GM12878 (cell line): ENCODE results near the gene STX8. TPM values are rescaled to one million over a fixed set of nuclear protein-coding genes. Genes with fewer than 3 reads are reported as not detected.

Experiments
- ATAC-seq: fragments of 200-7000 bp; cut with Tn5 transposase; 3 replicates; pipeline ENCODE4 v1.9.1; 2020; ENCODE audit warnings: mild to moderate bottlenecking, moderate library complexity
- BruUV-seq: library from RNA; stranded (reverse); fragments of 400-500 nt; replicated peaks from 2 replicates; lab custom pipeline; 2021; lab: Mats Ljungman, UMichigan
- CTCF ChIA-PET: fragments of 300-600 bp; sonication (Branson Sonifier 250); formaldehyde crosslinking; extraction: SDS; loops from one replicate; lab custom pipeline; 2021; ENCODE audit warnings: inconsistent platforms; lab: Yijun Ruan, JAX
- POLR2A ChIA-PET: fragments of 350-600 bp; formaldehyde crosslinking; extraction: SDS; loops from one replicate; lab custom pipeline; 2021; ENCODE audit warnings: inconsistent platforms; lab: Charles Lee
- RAD21 ChIA-PET: fragments of 300-600 bp; sonication (Branson Sonifier 250); formaldehyde crosslinking; loops from one replicate; lab custom pipeline; 2023; ENCODE audit warnings: antibody characterized with exemption; ENCODE audit not compliant: unreplicated experiment; lab: Charles Lee
- SMC1A ChIA-PET: fragments of 300-600 bp; sonication (Branson Sonifier 250); formaldehyde crosslinking; loops from one replicate; lab custom pipeline; 2023; ENCODE audit not compliant: unreplicated experiment, uncharacterized antibody; lab: Charles Lee
- DNase-seq: peaks from one replicate; pipeline ENCODE4 v3.0.0-alpha.2; 2011; ENCODE audit warnings: low read depth, low spot score
- FAIRE-seq: peaks from 3 replicates; lab custom pipeline; 2011; peaks lifted over from hg19 to GRCh38; lab: Jason Lieb, UNC
- H2AFZ ChIP-seq: 2 replicates; pipeline ENCODE4 v1.6.0; 2011; ENCODE audit warnings: low read depth, low read length, control low read depth; ENCODE audit not compliant: control insufficient read depth
- H3K27ac ChIP-seq: 2 replicates; pipeline ENCODE4 v1.5.1; 2011; ENCODE audit warnings: control low read depth; ENCODE audit not compliant: control insufficient read depth, insufficient read depth
- H3K27me3 ChIP-seq, 2 experiments: replicated peaks in 1 of 2; 2 replicates each; pipeline versions ENCODE4 v1.6.0 to v1.6.1; 2011; ENCODE audit warnings: low read length in 1 of 2; ENCODE audit not compliant: control insufficient read depth in 2 of 2, insufficient read depth in 2 of 2
- H3K36me3 ChIP-seq, 2 experiments: 2 replicates each; pipeline ENCODE4 v1.5.1; 2011; ENCODE audit warnings: low read length in 1 of 2; ENCODE audit not compliant: control insufficient read depth in 2 of 2, insufficient read depth in 2 of 2
- H3K4me1 ChIP-seq: 2 replicates; pipeline ENCODE4 v1.6.1; 2011; ENCODE audit warnings: mild to moderate bottlenecking, low read length, moderate library complexity, mixed read lengths; ENCODE audit not compliant: control insufficient read depth, insufficient read depth
- H3K4me2 ChIP-seq: 2 replicates; pipeline ENCODE4 v1.6.0; 2011; ENCODE audit warnings: control low read depth; ENCODE audit not compliant: control insufficient read depth, insufficient read depth
- H3K4me3 ChIP-seq: fragments of 200-600 bp; sonication (generic); 2 replicates; pipeline ENCODE4 v1.5.1; 2016
- H3K79me2 ChIP-seq: 2 replicates; pipeline ENCODE4 v1.6.0; 2011; ENCODE audit warnings: low read length; ENCODE audit not compliant: control insufficient read depth, insufficient read depth
- H3K9ac ChIP-seq: 2 replicates; pipeline ENCODE4 v1.8.0; 2011; ENCODE audit warnings: low read length, control low read depth, mixed read lengths; ENCODE audit not compliant: control insufficient read depth, insufficient read depth
- H3K9me3 ChIP-seq: replicated peaks from 3 replicates; pipeline ENCODE4 v1.5.1; 2011; ENCODE audit warnings: mild to moderate bottlenecking, low read length; ENCODE audit not compliant: control insufficient read depth, insufficient read depth
- H4K20me1 ChIP-seq: 2 replicates; pipeline ENCODE4 v1.6.0; 2011; ENCODE audit not compliant: control insufficient read depth, insufficient read depth
- BACH1 ChIP-seq: fragments of 450-650 bp; IDR thresholded peaks from 2 replicates; pipeline ENCODE4 v1.6.1; 2017; ENCODE audit warnings: mild to moderate bottlenecking, borderline replicate concordance
- EED ChIP-seq: sonication (generic); IDR thresholded peaks from 2 replicates; pipeline ENCODE4 v1.6.1; 2016; ENCODE audit warnings: antibody characterized with exemption, low read depth
- MTA3 ChIP-seq: IDR thresholded peaks from 2 replicates; pipeline ENCODE4 v1.6.1; 2012; ENCODE audit warnings: low read length, inconsistent platforms, borderline replicate concordance
- MYC ChIP-seq: IDR thresholded peaks from 2 replicates; pipeline ENCODE4 v1.6.1; 2011; ENCODE audit warnings: mild to moderate bottlenecking, low read length, moderate library complexity, inconsistent platforms; ENCODE audit not compliant: insufficient read depth, insufficient replicate concordance, insufficient read length, severe bottlenecking
- NFYA ChIP-seq: IDR thresholded peaks from 2 replicates; pipeline ENCODE4 v1.6.1; 2011; ENCODE audit warnings: low read depth, mild to moderate bottlenecking, low read length, improper control_type of control experiment, borderline replicate concordance
- PAX5 ChIP-seq: IDR thresholded peaks from 2 replicates; pipeline ENCODE4 v1.6.1; 2011; ENCODE audit warnings: low read depth, low read length, borderline replicate concordance
- PML ChIP-seq: IDR thresholded peaks from 2 replicates; pipeline ENCODE4 v1.6.1; 2012; ENCODE audit warnings: low read length, inconsistent platforms
- RELA ChIP-seq: fragments of 450-650 bp; IDR thresholded peaks from 2 replicates; pipeline ENCODE4 v1.8.0; 2014; ENCODE audit warnings: borderline replicate concordance; ENCODE audit not compliant: partially characterized antibody
- SREBF1 ChIP-seq: IDR thresholded peaks from 2 replicates; pipeline ENCODE4 v1.6.1; 2012; ENCODE audit warnings: mild to moderate bottlenecking, low read length
- STAT1 ChIP-seq: fragments of 450-650 bp; conservative IDR thresholded peaks from 2 replicates; pipeline ENCODE4 v1.6.1; 2014; ENCODE audit warnings: antibody characterized with exemption, mild to moderate bottlenecking
- TBL1XR1 ChIP-seq: IDR thresholded peaks from 2 replicates; pipeline ENCODE4 v1.6.1; 2012; ENCODE audit warnings: low read depth, low read length, improper control_type of control experiment
- WGBS: methylation state at CpG from one replicate; pipeline ENCODE4 v1.1.6; 2016; ENCODE audit warnings: low lambda C conversion rate; ENCODE audit not compliant: insufficient replicate concordance, insufficient coverage; ENCODE audit errors: missing lambda C conversion rate; 5-methylcytosine and 5-hydroxymethylcytosine counted together
- in situ Hi-C: fragments of 300-500 bp; cut with MboI; formaldehyde crosslinking; loops from 9 replicates; pipeline ENCODE4 v1.14.3; 2018; ENCODE audit warnings: mixed read lengths
- intact Hi-C: fragments of 100-400 bp; cut with micrococcal nuclease; formaldehyde crosslinking; loops from one replicate; pipeline ENCODE4 v1.14.2; 2022; ENCODE audit not compliant: unreplicated experiment
- polyA plus RNA-seq, 11 experiments: library from polyadenylated mRNA; depleted of rRNA in 4 of 11; unstranded in 6 of 11; stranded (reverse) in 5 of 11; fragments of >200 nt; fragmentation: Nextera tagmentation in 4 of 11; fragmentation: Illumina TruSeq in 1 of 11; extraction: Ambion mirVana in 4 of 11; extraction: Trizol in 1 of 11; gene quantifications; 1 replicate in 1 of 11; 2 replicates in 10 of 11; pipeline versions ENCODE4 v1.2.1 to v1.2.3, GENCODE V29; 2011 to 2016; ENCODE audit warnings: inconsistent platforms in 2 of 11, missing spikeins in 2 of 11, low read depth in 1 of 11
- total RNA-seq, 4 experiments: library from RNA; depleted of rRNA in 3 of 4; stranded (reverse); fragments of >200 nt in 3 of 4; fragmentation: Illumina TruSeq in 1 of 4; extraction: Trizol in 1 of 4; gene quantifications; 2 replicates each; pipeline versions ENCODE4 v1.2.1 to v1.2.3, GENCODE V29; 2013 to 2021
- TF ChIP-seq, protein P1 (sequence below): IDR thresholded peaks from 2 replicates; pipeline ENCODE4 v1.6.1; 2012; ENCODE audit warnings: low read depth, low read length, improper control_type of control experiment
- TF ChIP-seq, protein P2 (sequence below): fragments of 450-650 bp; IDR thresholded peaks from 2 replicates; pipeline ENCODE4 v1.6.1; 2017; ENCODE audit warnings: low read depth, mild to moderate bottlenecking, moderate library complexity
- TF ChIP-seq, protein P3 (sequence below): IDR thresholded peaks from 2 replicates; pipeline ENCODE4 v1.6.1; 2012; ENCODE audit warnings: improper control_type of control experiment, low read depth, low read length; ENCODE audit not compliant: insufficient replicate concordance

The STX8 gene
- total and polyA plus RNA-seq, 10 of the 15 experiments (the other 5 are each of a cell fraction or from before 2014, with no cell fraction given), result 47.9 to 151 (median 72.9) TPM

DNA sequence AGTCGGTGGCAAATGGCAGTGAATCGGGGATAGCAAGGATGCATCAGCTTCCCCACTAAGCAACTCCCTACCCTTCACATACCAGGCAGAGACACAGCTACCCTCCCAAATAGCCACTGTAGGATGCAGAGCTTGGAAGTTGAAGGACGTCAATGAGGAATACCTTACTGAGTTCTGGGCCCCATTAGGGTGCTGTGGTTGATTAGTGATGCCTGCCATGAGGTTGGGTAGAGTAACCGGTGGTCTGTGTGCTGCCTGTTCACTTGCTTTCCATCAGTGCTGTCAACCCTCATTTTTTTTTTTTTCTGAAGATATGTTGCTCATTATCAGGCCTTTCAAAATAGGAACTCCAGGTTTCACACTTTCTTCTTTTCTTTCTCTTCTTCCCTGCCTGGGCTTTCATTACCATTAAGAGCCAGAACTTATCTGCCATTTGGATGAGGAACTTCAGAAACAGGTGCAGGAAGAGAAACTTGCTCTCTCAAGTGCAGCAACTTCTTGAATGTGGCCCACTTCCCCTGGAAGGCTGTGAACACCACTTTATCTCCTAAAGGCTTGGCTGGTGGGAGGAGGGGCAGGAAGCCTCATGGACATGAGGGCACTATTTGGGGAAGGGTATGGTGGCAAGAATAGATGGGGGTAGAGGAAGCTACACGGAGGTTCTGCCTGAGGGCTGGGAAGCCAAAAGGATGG lies 370.8 kb downstream of the STX8 start (continued):
- TF ChIP-seq MYC, result no peak
- TF ChIP-seq, protein P1, sequence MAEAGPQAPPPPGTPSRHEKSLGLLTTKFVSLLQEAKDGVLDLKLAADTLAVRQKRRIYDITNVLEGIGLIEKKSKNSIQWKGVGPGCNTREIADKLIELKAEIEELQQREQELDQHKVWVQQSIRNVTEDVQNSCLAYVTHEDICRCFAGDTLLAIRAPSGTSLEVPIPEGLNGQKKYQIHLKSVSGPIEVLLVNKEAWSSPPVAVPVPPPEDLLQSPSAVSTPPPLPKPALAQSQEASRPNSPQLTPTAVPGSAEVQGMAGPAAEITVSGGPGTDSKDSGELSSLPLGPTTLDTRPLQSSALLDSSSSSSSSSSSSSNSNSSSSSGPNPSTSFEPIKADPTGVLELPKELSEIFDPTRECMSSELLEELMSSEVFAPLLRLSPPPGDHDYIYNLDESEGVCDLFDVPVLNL, result no peak

DNA sequence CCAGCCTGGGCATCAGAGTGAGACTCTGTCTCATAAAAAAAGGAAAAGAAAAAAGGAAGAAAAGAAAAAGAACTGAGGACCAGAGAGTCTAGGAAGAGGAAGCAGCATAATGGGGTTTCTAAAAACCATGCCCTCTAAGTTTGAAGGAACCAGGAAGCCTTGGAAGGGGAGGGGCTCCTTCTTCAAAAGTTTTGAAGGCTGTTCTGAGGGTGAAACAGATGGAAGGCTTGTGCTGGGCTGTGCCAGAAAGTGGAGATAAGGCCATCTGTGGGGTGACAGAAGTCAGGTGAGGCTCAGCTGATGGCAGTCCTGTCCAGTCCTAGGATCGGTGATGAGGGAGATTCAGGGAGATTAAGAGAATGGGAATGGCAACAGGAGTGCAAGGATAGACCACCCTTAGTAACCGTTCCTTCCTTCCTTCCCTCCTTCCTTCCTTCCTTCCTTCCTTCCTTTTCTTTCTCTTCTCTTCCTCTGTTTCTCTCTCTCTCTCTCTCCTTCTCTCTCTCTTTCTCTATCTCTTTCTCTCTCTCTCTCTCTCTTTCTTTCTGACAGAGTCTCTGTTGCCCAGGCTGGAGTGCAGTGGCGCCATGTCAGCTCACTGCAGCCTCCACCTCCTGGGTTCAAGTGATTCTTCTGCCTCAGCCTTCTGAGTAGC lies 371.7 kb downstream of the STX8 start:
- 35% methylated on average over 3 of the region's 3 CpGs for WGBS
- FAIRE-seq (no peak), DNase-seq (no peak), ATAC-seq (no peak)
- peaks cover 14% of the 10 kb centered on the region for H3K4me1 ChIP-seq
- no peak overlapping the region for H3K4me3 ChIP-seq
- H3K27ac ChIP-seq, result no peak overlapping the region
- no peaks in the 10 kb centered on the region for H4K20me1 ChIP-seq
- CTCF ChIA-PET, result no interaction called here
- SMC1A ChIA-PET, result interaction anchor here (1.1 kb wide), 1 partner anchor 8 kb away, joined by 3 read pairs; no protein-coding TSS in a partner anchor
- no peaks in the 10 kb centered on the region for H3K36me3 ChIP-seq
- H3K4me2 ChIP-seq, result no peak overlapping the region
- RAD21 ChIA-PET, result no interaction called here
- no peaks in the 10 kb centered on the region for H3K79me2 ChIP-seq
- no peaks in the 10 kb centered on the region; the same call in 2 of the 3 replicates for H3K9me3 ChIP-seq
- intact Hi-C loops (no loop called here), in situ Hi-C loops (no loop called here)
- no peak overlapping the region for H3K9ac ChIP-seq
- H2AFZ ChIP-seq, result no peak overlapping the region
- H3K27me3 ChIP-seq, result no peaks in the 10 kb centered on the region; a peak in 1 of 4 replicates
- no TSS peak for BruUV-seq
- POLR2A ChIA-PET, result no interaction called here
- TF ChIP-seq RELA (no peak), MTA3 (no peak), PML (no peak), STAT1 (no peak), EED (no peak), BACH1 (no peak), PAX5 (no peak), NFYA (no peak), SREBF1 (no peak), TBL1XR1 (no peak)
- TF ChIP-seq, protein P2, sequence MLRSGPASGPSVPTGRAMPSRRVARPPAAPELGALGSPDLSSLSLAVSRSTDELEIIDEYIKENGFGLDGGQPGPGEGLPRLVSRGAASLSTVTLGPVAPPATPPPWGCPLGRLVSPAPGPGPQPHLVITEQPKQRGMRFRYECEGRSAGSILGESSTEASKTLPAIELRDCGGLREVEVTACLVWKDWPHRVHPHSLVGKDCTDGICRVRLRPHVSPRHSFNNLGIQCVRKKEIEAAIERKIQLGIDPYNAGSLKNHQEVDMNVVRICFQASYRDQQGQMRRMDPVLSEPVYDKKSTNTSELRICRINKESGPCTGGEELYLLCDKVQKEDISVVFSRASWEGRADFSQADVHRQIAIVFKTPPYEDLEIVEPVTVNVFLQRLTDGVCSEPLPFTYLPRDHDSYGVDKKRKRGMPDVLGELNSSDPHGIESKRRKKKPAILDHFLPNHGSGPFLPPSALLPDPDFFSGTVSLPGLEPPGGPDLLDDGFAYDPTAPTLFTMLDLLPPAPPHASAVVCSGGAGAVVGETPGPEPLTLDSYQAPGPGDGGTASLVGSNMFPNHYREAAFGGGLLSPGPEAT, result no peak
- TF ChIP-seq, protein P3, sequence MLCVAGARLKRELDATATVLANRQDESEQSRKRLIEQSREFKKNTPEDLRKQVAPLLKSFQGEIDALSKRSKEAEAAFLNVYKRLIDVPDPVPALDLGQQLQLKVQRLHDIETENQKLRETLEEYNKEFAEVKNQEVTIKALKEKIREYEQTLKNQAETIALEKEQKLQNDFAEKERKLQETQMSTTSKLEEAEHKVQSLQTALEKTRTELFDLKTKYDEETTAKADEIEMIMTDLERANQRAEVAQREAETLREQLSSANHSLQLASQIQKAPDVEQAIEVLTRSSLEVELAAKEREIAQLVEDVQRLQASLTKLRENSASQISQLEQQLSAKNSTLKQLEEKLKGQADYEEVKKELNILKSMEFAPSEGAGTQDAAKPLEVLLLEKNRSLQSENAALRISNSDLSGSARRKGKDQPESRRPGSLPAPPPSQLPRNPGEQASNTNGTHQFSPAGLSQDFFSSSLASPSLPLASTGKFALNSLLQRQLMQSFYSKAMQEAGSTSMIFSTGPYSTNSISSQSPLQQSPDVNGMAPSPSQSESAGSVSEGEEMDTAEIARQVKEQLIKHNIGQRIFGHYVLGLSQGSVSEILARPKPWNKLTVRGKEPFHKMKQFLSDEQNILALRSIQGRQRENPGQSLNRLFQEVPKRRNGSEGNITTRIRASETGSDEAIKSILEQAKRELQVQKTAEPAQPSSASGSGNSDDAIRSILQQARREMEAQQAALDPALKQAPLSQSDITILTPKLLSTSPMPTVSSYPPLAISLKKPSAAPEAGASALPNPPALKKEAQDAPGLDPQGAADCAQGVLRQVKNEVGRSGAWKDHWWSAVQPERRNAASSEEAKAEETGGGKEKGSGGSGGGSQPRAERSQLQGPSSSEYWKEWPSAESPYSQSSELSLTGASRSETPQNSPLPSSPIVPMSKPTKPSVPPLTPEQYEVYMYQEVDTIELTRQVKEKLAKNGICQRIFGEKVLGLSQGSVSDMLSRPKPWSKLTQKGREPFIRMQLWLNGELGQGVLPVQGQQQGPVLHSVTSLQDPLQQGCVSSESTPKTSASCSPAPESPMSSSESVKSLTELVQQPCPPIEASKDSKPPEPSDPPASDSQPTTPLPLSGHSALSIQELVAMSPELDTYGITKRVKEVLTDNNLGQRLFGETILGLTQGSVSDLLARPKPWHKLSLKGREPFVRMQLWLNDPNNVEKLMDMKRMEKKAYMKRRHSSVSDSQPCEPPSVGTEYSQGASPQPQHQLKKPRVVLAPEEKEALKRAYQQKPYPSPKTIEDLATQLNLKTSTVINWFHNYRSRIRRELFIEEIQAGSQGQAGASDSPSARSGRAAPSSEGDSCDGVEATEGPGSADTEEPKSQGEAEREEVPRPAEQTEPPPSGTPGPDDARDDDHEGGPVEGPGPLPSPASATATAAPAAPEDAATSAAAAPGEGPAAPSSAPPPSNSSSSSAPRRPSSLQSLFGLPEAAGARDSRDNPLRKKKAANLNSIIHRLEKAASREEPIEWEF, result no peak
